Myocyte (in vitro differentiated cells): ENCODE results near the gene SH3PXD2A. TPM values are rescaled to one million over a fixed set of nuclear protein-coding genes. Genes with fewer than 3 reads are reported as not detected.
A peak's percentile ranks its signal among the peaks of the same experiment; 100 is the strongest.

Experiments
- DNase-seq: peaks from one replicate; pipeline ENCODE4 v3.0.0-alpha.2; 2012; ENCODE audit warnings: low read depth
- total RNA-seq: library from RNA; depleted of rRNA; stranded (reverse); fragments of >200 nt; gene quantifications from 2 replicates; pipeline ENCODE4 v1.2.3, GENCODE V29; 2014

SH3PXD2A gene
- total RNA-seq, 1 donor from 2014 or later: 38.8 TPM

DNA sequence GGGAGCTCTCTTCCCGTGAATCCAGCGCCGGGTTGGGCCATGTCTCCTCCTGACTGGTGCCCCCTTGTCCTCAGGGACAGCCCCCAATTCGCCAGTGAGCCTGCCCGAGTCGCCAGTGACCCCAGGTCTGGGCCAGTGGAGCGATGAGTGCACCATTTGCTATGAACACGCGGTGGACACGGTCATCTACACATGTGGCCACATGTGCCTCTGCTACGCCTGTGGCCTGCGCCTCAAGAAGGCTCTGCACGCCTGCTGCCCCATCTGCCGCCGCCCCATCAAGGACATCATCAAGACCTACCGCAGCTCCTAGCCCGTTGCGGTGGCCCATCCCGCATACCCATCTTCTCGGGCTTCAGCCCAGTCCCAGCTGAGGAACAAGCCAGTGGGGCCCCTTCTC is 265.3 kb downstream of the SH3PXD2A start:
- no peak for DNase-seq

GRCh38 chr10:103589074-103589630 is 266.2 kb downstream of the SH3PXD2A start:
- no peak for DNase-seq

GRCh38 chr10:103587073-103587472 is 268.3 kb downstream of the SH3PXD2A start:
- no peak for DNase-seq

GRCh38 chr10:103585011-103585405 is 270.4 kb downstream of the SH3PXD2A start:
- DNase-seq: no peak

DNA sequence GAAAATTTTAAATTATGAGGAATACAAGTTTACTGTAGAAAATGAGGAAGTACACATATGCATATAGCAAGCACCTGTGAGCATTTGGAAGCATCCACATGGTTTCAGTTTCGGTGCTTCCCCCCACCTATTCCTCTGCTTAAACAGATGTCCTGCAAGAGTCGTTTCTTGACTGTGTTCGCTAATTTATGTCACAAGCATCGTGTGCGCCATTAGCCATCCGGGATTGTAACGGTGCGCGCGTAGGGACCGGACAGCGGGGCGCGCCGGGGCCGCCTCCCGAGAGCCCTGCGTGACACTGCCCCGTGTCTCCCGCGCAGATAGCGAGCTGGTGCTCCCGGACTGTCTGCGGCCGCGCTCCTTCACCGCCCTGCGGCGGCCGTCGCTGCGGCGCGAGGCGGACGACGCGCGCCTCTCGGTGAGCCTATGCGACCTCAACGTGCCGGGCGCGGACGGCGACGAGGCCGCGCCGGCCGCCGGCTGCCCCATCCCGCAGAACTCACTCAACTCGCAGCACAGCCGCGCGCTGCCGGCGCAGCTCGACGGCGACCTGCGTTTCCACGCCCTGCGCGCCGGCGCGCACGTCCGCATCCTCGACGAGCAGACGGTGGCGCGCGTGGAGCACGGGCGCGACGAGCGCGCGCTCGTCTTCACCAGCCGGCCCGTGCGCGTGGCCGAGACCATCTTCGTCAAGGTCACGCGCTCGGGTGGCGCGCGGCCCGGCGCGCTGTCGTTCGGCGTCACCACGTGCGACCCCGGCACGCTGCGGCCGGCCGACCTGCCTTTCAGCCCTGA is 271.0 kb downstream of the SH3PXD2A start:
- DNase-seq: no peak

GRCh38 chr10:103583871-103584215 is 271.5 kb downstream of the SH3PXD2A start:
- DNase-seq: no peak

DNA sequence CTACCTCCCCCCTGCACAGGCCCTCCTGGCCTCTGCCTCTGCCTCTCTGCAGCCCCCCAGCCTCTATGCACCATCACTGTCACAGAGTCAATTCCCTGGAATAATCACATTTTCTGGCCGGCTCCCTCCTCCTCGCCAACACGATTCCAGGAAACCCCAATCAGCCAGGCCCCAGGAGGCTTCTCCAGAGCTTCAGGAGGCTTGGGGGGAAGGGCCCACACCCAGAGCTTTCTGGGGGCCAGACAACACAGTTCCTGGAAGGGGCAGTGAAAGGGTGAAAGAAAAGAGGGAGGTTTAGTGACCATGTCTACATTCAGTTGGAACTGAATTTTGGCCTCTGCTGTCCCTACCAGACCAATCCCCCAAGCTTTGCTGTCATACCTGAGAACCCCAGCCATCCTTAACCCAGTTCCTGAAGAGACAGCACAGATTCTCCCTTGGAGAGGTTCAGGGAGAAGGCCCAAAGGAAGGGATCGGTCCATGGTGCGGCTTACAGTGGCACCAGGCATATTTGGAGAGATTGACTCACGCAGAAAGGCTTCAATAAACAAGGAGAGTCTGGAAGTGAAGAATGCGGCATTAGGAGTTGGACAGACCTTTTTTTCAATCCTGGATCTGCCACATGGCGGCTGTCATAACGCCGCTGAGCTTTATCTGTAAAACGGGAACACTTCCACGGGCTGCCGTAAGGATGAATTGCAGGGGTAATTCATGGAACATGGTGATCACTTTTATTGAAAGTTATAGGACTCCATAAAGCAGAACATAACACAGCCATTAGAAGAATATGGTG is 272.8 kb downstream of the SH3PXD2A start:
- no peak for DNase-seq

GRCh38 chr10:103581499-103581898 is 273.9 kb downstream of the SH3PXD2A start:
- no peak for DNase-seq

GRCh38 chr10:103580430-103580829 is 274.9 kb downstream of the SH3PXD2A start:
- peak; percentile 96 for DNase-seq

GRCh38 chr10:103580011-103580410 is 275.4 kb downstream of the SH3PXD2A start:
- no peak for DNase-seq

DNA sequence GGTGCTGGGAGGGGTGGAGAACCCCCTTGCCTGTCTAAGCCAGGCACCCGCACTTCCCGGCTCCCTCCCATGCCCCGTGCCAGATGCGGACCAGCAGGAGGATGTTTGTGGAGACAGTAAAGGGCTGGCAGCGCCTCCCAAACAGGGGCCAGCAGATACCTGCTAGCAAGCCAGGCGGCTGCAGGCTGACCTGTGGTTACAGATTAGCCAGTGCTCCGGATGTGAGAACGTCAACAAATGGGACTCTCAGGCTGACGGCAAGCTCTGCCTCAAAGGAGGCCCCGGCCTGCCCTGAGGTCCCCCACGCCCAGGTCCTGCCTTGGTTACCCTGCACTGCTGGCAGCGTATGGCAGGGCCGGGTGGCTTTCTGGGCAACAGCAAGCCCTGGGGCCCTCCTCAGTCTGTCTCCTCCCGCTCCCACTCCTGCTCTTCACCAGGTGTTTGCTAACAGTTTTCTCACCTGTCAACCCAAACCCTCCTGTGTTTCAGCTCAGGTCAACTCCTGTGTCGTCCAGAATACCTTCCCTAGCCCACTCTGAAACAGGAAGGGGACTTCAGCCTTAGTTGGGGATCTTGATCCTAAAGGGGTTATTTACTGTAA is 276.5 kb downstream of the SH3PXD2A start:
- DNase-seq: no peak

GRCh38 chr10:103576862-103577261 is 278.5 kb downstream of the SH3PXD2A start:
- peak; percentile 76 for DNase-seq

GRCh38 chr10:103576076-103576471 is 279.3 kb downstream of the SH3PXD2A start:
- no peak for DNase-seq

DNA sequence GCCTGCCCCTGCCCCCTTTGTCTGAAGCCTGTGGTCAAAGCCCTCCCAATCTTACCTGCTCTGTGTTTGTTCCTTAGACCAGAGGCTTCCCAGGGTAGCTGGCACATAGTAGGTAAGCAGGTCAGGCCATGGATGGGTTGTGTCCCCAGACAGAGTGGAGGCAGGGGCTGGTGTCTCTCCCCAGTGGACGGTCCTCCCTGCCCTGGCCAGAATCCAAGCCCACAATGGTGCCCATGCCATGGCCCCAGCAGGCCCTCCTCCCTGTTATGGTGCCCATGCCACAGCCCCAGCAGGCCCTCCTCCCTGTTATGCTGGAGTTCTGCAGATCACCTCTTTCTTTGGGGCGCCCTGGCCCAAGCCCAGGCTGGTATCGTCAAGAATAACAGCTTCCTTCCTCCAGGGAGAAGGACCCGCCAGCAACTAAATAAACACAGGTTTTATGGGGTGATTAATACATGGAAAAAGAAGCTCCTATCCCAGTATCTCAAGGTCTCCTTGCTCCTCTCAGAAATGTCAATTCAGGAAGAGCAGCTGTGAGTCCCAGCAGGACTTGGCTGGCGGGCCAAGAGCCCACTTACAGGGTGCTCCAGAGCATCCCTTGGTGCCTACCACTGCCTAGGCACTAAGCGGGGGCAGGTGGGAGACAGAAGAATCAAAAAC is 279.8 kb downstream of the SH3PXD2A start:
- DNase-seq: no peak

DNA sequence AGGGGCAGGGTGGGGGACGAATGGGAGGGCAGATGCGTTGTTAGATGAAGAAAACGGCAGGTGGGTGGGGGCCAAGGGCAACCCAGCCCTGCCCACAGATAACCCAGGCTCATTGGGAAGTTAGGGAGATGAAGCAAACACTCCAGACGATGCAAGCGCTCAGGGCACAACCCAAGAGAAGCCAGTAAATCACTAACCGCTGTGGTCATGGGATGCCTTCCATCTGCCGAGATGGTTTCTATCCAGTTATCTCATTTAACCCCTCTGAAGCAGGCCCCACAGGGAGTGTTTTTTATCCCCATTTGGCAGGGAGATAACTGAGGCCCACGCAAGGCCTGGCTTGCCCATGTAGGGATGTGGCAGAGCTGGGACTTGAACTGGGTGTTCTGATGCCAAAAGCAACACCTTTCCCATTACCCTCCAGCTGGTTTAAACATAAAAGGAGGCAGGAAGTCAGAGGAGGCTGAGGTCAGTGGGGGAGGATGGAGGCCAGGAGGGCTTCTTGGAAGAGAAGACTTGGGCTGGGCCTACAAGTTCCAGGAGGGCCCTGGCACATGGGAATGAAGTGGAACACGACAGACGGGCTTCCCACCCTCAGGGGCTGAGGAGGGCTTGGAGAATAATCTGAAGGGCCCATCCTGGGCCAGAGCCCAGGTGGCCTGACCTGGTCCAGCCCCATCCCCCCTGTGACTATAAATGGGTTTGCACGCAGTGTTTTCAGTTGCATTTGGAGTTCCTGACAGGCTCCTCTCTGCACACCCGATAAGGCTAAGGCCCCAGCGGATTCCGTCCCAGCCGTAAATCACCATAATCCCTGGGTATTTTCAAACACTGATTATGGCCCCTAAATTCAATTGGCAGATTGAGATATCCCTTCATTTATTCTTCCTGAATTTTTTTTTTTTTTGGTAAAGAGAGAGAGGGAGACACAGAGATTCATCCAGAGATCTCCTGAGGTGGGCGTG is 281.0 kb downstream of the SH3PXD2A start:
- DNase-seq: no peak

- no peak for DNase-seq
Observed at GRCh38 chr10:103573205-103573487, 282.2 kb downstream of the SH3PXD2A start.

GRCh38 chr10:103572347-103573204 is 282.8 kb downstream of the SH3PXD2A start:
- DNase-seq: no peak

- DNase-seq: no peak
Observed at GRCh38 chr10:103571656-103571975, 283.8 kb downstream of the SH3PXD2A start.

- DNase-seq: no peak
Observed at GRCh38 chr10:103570844-103571655, 284.3 kb downstream of the SH3PXD2A start.
